H9 (cell line): ENCODE results near the gene ZNF628. TPM values are rescaled to one million over a fixed set of nuclear protein-coding genes. Genes with fewer than 3 reads are reported as not detected.

Experiments used
- DNase-seq: peaks from one replicate; pipeline ENCODE4 v3.0.0-alpha.2; 2017
- H2AFZ ChIP-seq: one replicate; pipeline ENCODE4 v1.6.1; 2013; ENCODE audit warnings: mild to moderate bottlenecking, low read length, control low read depth, moderate library complexity
- H2AK5ac ChIP-seq: 2 replicates; pipeline ENCODE4 v1.6.1; 2013; ENCODE audit warnings: low read length, control low read depth, mixed read lengths; ENCODE audit not compliant: insufficient read length
- H2BK120ac ChIP-seq: one replicate; pipeline ENCODE4 v1.6.1; 2013; ENCODE audit warnings: low read depth, mild to moderate bottlenecking, low read length, control low read depth, inconsistent platforms; ENCODE audit not compliant: poor library complexity, severe bottlenecking
- H2BK12ac ChIP-seq: 2 replicates; pipeline ENCODE4 v1.6.1; 2013; ENCODE audit warnings: low read length, control low read depth, mixed read lengths, low read depth; ENCODE audit not compliant: insufficient read length
- H2BK15ac ChIP-seq: 2 replicates; pipeline ENCODE4 v1.6.1; 2013; ENCODE audit warnings: low read depth, low read length, control low read depth
- H2BK20ac ChIP-seq: one replicate; pipeline ENCODE4 v1.6.1; 2013; ENCODE audit warnings: low read depth, mild to moderate bottlenecking, low read length, control low read depth, inconsistent platforms; ENCODE audit not compliant: poor library complexity, severe bottlenecking
- H2BK5ac ChIP-seq: 2 replicates; pipeline ENCODE4 v1.6.1; 2013; ENCODE audit warnings: low read length, control low read depth, mixed read lengths; ENCODE audit not compliant: insufficient read length
- H3K14ac ChIP-seq: 2 replicates; pipeline ENCODE4 v1.6.1; 2013; ENCODE audit warnings: low read length, control low read depth; ENCODE audit not compliant: insufficient read depth
- H3K18ac ChIP-seq: 2 replicates; pipeline ENCODE4 v1.6.1; 2013; ENCODE audit warnings: low read depth, mild to moderate bottlenecking, mixed read lengths, low read length, control low read depth; ENCODE audit not compliant: insufficient read length
- H3K23ac ChIP-seq: 2 replicates; pipeline ENCODE4 v1.6.1; 2013; ENCODE audit warnings: low read length, control low read depth, mixed read lengths, low read depth; ENCODE audit not compliant: insufficient read length
- H3K23me2 ChIP-seq: 2 replicates; pipeline ENCODE4 v1.6.1; 2013; ENCODE audit warnings: low read depth, mild to moderate bottlenecking, mixed read lengths, low read length, control low read depth; ENCODE audit not compliant: insufficient read length, poor library complexity, severe bottlenecking
- H3K27ac ChIP-seq: 2 replicates; pipeline ENCODE4 v1.5.1; 2013; ENCODE audit warnings: low read length, control low read depth, mixed read lengths, low read depth; ENCODE audit not compliant: insufficient read length
- H3K27me3 ChIP-seq: 2 replicates; pipeline ENCODE4 v1.6.1; 2013; ENCODE audit warnings: low read length, control low read depth, inconsistent platforms; ENCODE audit not compliant: insufficient read depth
- H3K4ac ChIP-seq: 2 replicates; pipeline ENCODE4 v1.6.1; 2013; ENCODE audit warnings: low read depth, mild to moderate bottlenecking, control low read depth, inconsistent platforms, low read length, moderate library complexity
- H3K4me1 ChIP-seq: 2 replicates; pipeline ENCODE4 v1.6.1; 2013; ENCODE audit warnings: low read length, control low read depth, inconsistent platforms; ENCODE audit not compliant: insufficient read depth
- H3K4me2 ChIP-seq: 2 replicates; pipeline ENCODE4 v1.6.1; 2013; ENCODE audit warnings: low read length, control low read depth, mixed read lengths; ENCODE audit not compliant: insufficient read length, insufficient read depth
- H3K56ac ChIP-seq: 2 replicates; pipeline ENCODE4 v1.6.1; 2013; ENCODE audit warnings: low read depth, mild to moderate bottlenecking, mixed read lengths, low read length, control low read depth; ENCODE audit not compliant: insufficient read length
- H3K79me1 ChIP-seq: 2 replicates; pipeline ENCODE4 v1.6.1; 2013; ENCODE audit warnings: low read depth, mild to moderate bottlenecking, moderate library complexity, low read length, control low read depth, inconsistent platforms; ENCODE audit not compliant: insufficient read depth, poor library complexity, severe bottlenecking
- H3K79me2 ChIP-seq: 2 replicates; pipeline ENCODE4 v1.6.1; 2013; ENCODE audit warnings: low read length, control low read depth, inconsistent platforms; ENCODE audit not compliant: insufficient read depth
- H3K9ac ChIP-seq: 2 replicates; pipeline ENCODE4 v1.6.1; 2013; ENCODE audit warnings: low read length, control low read depth, mixed read lengths; ENCODE audit not compliant: insufficient read length; ENCODE audit errors: extremely low read depth
- H3K9me3 ChIP-seq: one replicate; pipeline ENCODE4 v1.6.1; 2013; ENCODE audit warnings: low read depth, low read length, inconsistent platforms; ENCODE audit not compliant: control insufficient read depth
- H3T11ph ChIP-seq: one replicate; pipeline ENCODE4 v1.6.1; 2013; ENCODE audit warnings: mild to moderate bottlenecking, low read length, control low read depth, inconsistent platforms
- H4K20me1 ChIP-seq: one replicate; pipeline ENCODE4 v1.6.1; 2013; ENCODE audit not compliant: control insufficient read depth, insufficient read length, insufficient read depth
- H4K5ac ChIP-seq: 2 replicates; pipeline ENCODE4 v1.6.1; 2013; ENCODE audit warnings: low read depth, mild to moderate bottlenecking, mixed read lengths, low read length, control low read depth; ENCODE audit not compliant: insufficient read length
- H4K8ac ChIP-seq: replicated peaks from 2 replicates; pipeline ENCODE4 v1.6.1; 2013; ENCODE audit warnings: low read length, control low read depth, mixed read lengths, low read depth; ENCODE audit not compliant: insufficient read length
- H4K91ac ChIP-seq: 2 replicates; pipeline ENCODE4 v1.6.1; 2013; ENCODE audit warnings: low read depth, mild to moderate bottlenecking, moderate library complexity, mixed read lengths, low read length, control low read depth; ENCODE audit not compliant: insufficient read length
- H3K27ac Mint-ChIP-seq, 3 experiments: 2 replicates in 2 of 3; 3 replicates in 1 of 3; pipeline ENCODE4 v1.8.0; 2020 to 2021; ENCODE audit warnings: mixed read lengths in 3 of 3, mild to moderate bottlenecking in 1 of 3, moderate library complexity in 1 of 3
- H3K27me3 Mint-ChIP-seq: 2 replicates; pipeline ENCODE4 v1.8.0; 2021; ENCODE audit warnings: low read depth, mild to moderate bottlenecking, moderate library complexity, mixed read lengths
- H3K36me3 Mint-ChIP-seq, 3 experiments: 2 replicates in 2 of 3; 3 replicates in 1 of 3; pipeline ENCODE4 v1.8.0; 2020 to 2021; ENCODE audit warnings: low read depth in 3 of 3, mixed read lengths in 3 of 3; ENCODE audit not compliant: insufficient read depth in 1 of 3
- H3K4me1 Mint-ChIP-seq, 2 experiments: 2 replicates each; pipeline ENCODE4 v1.8.0; 2020; ENCODE audit warnings: mixed read lengths in 2 of 2
- H3K4me3 Mint-ChIP-seq, 2 experiments: 2 replicates in 1 of 2; 3 replicates in 1 of 2; pipeline ENCODE4 v1.8.0; 2020 to 2021; ENCODE audit warnings: mild to moderate bottlenecking in 2 of 2, mixed read lengths in 2 of 2, moderate library complexity in 1 of 2
- H3K9me3 Mint-ChIP-seq, 2 experiments: 2 replicates in 1 of 2; 3 replicates in 1 of 2; pipeline ENCODE4 v1.8.0; 2020; ENCODE audit warnings: mild to moderate bottlenecking in 2 of 2, mixed read lengths in 2 of 2, moderate library complexity in 1 of 2
- WGBS: extraction: QIAGEN DNeasy Blood & Tissue Kit; methylation state at CpG from one replicate; pipeline ENCODE4 v1.1.7; 2013; ENCODE audit warnings: missing lambda C conversion rate, low lambda C conversion rate, mixed read lengths; ENCODE audit not compliant: insufficient read length; ENCODE audit errors: extremely low coverage; 5-methylcytosine and 5-hydroxymethylcytosine counted together
- total RNA-seq: library from RNA; stranded (reverse); gene quantifications from 2 replicates; pipeline ENCODE4 v1.2.1, GENCODE V29; 2021
- TF ChIP-seq, protein P1 (sequence below): fragments of 200-600 bp; sonication (generic); conservative IDR thresholded peaks from 3 replicates; pipeline ENCODE4 v1.8.0; 2021; ENCODE audit warnings: antibody characterized with exemption, mild to moderate bottlenecking

The ZNF628 gene
- total RNA-seq, 1 experiment from 2014 or later = 16.6 TPM

DNA sequence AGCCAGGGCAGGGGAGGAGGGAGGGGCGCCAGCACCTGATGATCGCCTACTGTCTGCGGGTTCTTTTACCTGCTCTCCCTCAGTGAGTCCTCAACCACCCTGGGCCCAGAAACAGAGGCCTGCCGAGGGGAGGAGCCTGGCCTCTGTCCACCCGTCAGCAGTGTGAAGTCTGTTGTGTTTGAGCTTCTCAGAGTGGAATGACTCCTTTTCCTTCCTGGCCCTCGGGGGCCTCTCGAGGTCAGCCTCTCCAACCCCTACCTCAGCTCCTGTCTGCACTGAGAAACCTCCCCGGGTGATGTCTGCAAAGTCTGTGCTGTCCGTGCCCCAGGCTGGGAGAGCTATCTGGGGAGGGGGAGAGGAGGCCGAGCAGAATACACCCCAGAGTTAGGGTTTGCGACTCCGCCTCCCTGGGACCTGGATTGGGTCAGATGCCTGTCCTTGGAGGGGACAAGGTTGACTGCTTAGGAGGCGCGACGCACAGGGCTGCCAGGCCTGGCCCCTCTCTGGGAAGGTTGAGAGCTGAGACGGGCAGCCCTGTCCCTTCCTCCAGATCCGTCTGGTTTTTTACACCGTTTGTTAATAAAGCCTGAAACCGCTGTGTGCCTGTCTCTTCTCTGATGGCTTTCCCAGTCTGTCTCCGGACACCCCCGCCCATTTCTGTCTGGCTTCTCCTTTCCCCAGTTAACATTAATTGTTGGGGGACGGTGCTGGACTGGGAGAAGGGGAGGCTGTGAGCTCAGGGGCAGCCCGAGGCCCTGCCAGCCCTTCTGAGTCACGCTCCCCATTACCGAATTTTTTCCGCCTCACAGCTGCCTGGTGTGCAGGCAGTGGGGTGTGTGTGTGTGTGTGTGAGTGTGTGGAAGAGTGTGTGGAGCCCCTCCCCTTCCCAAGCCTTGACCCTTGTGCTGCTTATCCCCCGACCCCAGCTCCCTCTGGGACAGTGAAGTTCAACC is 10.8 kb downstream of the ZNF628 start:
- Mint-ChIP-seq H3K9me3 (no peaks in the 10 kb centered on the region), H3K4me1 (peaks cover 14 to 32% of the 10 kb centered on the region in 2 experiments), H3K27ac (peak overlapping the region; percentile 15 to 92 (median 73); a peak in 4 of 7 replicates), H3K36me3 (peaks cover 0 to 8% (median 2%) of the 10 kb centered on the region in 3 experiments; a peak in 5 of 7 replicates), H3K27me3 (peaks cover 6% of the 10 kb centered on the region), H3K4me3 (peak overlapping the region; percentile 41 to 54)
- Histone ChIP-seq H4K8ac (no peak overlapping the region), H3K56ac (no peak overlapping the region), H4K20me1 (no peaks in the 10 kb centered on the region), H2BK5ac (no peak overlapping the region), H2AFZ (no peak overlapping the region), H3K23ac (no peak overlapping the region), H4K5ac (no peak overlapping the region), H2AK5ac (no peak overlapping the region), H4K91ac (no peak overlapping the region), H3K79me1 (no peaks in the 10 kb centered on the region), H3K4me1 (peaks cover 3% of the 10 kb centered on the region), H2BK12ac (no peak overlapping the region), H3T11ph (no peak overlapping the region), H2BK15ac (no peak overlapping the region), H2BK120ac (no peak overlapping the region), H3K9me3 (no peaks in the 10 kb centered on the region), H3K4ac (no peak overlapping the region), H3K9ac (no peak overlapping the region), H3K79me2 (no peaks in the 10 kb centered on the region), H3K4me2 (peak overlapping the region; percentile 15), H3K18ac (no peak overlapping the region), H3K27ac (no peak overlapping the region), H3K14ac (no peak overlapping the region), H2BK20ac (no peak overlapping the region), H3K27me3 (no peaks in the 10 kb centered on the region), H3K23me2 (peaks cover 8% of the 10 kb centered on the region)
- WGBS = no CpG with 5 or more reads among the region's 27 CpGs
- DNase-seq = no peak
- TF ChIP-seq, protein P1, sequence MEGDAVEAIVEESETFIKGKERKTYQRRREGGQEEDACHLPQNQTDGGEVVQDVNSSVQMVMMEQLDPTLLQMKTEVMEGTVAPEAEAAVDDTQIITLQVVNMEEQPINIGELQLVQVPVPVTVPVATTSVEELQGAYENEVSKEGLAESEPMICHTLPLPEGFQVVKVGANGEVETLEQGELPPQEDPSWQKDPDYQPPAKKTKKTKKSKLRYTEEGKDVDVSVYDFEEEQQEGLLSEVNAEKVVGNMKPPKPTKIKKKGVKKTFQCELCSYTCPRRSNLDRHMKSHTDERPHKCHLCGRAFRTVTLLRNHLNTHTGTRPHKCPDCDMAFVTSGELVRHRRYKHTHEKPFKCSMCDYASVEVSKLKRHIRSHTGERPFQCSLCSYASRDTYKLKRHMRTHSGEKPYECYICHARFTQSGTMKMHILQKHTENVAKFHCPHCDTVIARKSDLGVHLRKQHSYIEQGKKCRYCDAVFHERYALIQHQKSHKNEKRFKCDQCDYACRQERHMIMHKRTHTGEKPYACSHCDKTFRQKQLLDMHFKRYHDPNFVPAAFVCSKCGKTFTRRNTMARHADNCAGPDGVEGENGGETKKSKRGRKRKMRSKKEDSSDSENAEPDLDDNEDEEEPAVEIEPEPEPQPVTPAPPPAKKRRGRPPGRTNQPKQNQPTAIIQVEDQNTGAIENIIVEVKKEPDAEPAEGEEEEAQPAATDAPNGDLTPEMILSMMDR = no peak
